A549 (cell line): ENCODE data around the gene CRISP2. TPM values are rescaled to one million over a fixed set of nuclear protein-coding genes. Genes with fewer than 3 reads are reported as not detected.

Experiments used
- ATAC-seq, 2 experiments: fragments of 200-7000 bp in 1 of 2; fragments of >200 bp in 1 of 2; cut with Nextera tagmentation in 1 of 2; cut with Tn5 transposase in 1 of 2; 3 replicates each; pipeline versions ENCODE4 v1.8.0 to v1.9.1; 2018 to 2020; ENCODE audit warnings: mild to moderate bottlenecking in 1 of 2, moderate library complexity in 1 of 2
- CTCF ChIA-PET: fragments of 300-600 bp; sonication (Branson Sonifier 250); formaldehyde crosslinking; extraction: SDS; loops from one replicate; lab custom pipeline; 2021; ENCODE audit warnings: antibody characterized with exemption, inconsistent platforms; lab: Yijun Ruan, JAX
- POLR2A ChIA-PET: fragments of 350-600 bp; formaldehyde crosslinking; extraction: SDS; loops from one replicate; lab custom pipeline; 2021; ENCODE audit warnings: antibody characterized with exemption, inconsistent platforms; lab: Yijun Ruan, JAX
- DNase-seq, 2 experiments: peaks; one replicate each; pipeline versions ENCODE4 v3.0.0 to v3.0.0-alpha.2; 2011 to 2016; ENCODE audit warnings: low read depth in 1 of 2, low spot score in 1 of 2
- FAIRE-seq: peaks from 2 replicates; lab custom pipeline; 2011; peaks lifted over from hg19 to GRCh38; lab: Jason Lieb, UNC
- H3K27ac ChIP-seq, 2 experiments: fragments of >200 bp; sonication (Bioruptor Twin); formaldehyde crosslinking; 3 replicates each; pipeline ENCODE4 v1.5.1; 2016 to 2017
- H3K4me1 ChIP-seq: fragments of >200 bp; sonication (Bioruptor Twin); formaldehyde crosslinking; 3 replicates; pipeline ENCODE4 v1.6.1; 2016
- H3K4me2 ChIP-seq: fragments of >200 bp; sonication (Bioruptor Twin); formaldehyde crosslinking; 3 replicates; pipeline ENCODE4 v1.6.1; 2016
- H3K4me3 ChIP-seq: fragments of >200 bp; sonication (Bioruptor Twin); formaldehyde crosslinking; 3 replicates; pipeline ENCODE4 v1.5.1; 2016
- H3K9me3 ChIP-seq: fragments of >200 bp; sonication (Bioruptor Twin); formaldehyde crosslinking; 3 replicates; pipeline ENCODE4 v1.6.1; 2016
- CBX8 ChIP-seq: fragments of 200-600 bp; sonication (generic); IDR thresholded peaks from 2 replicates; pipeline ENCODE4 v1.6.1; 2016
- EHF ChIP-seq: fragments of 250-450 bp; sonication (Bioruptor Pico); IDR thresholded peaks from 2 replicates; pipeline ENCODE4 v1.5.0; 2020; ENCODE audit warnings: mild to moderate bottlenecking
- EP300 ChIP-seq, 2 experiments: fragments of >200 bp; sonication (Bioruptor Twin); formaldehyde crosslinking; IDR thresholded peaks; 2 replicates in 1 of 2; 3 replicates in 1 of 2; pipeline ENCODE4 v1.6.1; 2016 to 2017
- ESRRA ChIP-seq: fragments of 150-350 bp; IDR thresholded peaks from 2 replicates; pipeline ENCODE4 v1.6.1; 2014; ENCODE audit warnings: mild to moderate bottlenecking, low read length, borderline replicate concordance
- FOSB ChIP-seq: fragments of 250-450 bp; sonication (Bioruptor Pico); IDR thresholded peaks from 2 replicates; pipeline ENCODE4 v1.5.0; 2020; ENCODE audit warnings: mild to moderate bottlenecking, moderate library complexity
- FOSL2 ChIP-seq, 2 experiments: fragments of 450-650 bp in 1 of 2; fragments of >200 bp in 1 of 2; sonication (Bioruptor Twin) in 1 of 2; formaldehyde crosslinking; IDR thresholded peaks; 2 replicates each; pipeline versions ENCODE4 v1.5.0 to v1.6.1; 2016 to 2020; ENCODE audit warnings: mild to moderate bottlenecking in 1 of 2, moderate library complexity in 1 of 2
- HOXB13 ChIP-seq: fragments of 250-450 bp; sonication (Bioruptor Pico); IDR thresholded peaks from 2 replicates; pipeline ENCODE4 v1.5.0; 2020; ENCODE audit warnings: low read depth, mild to moderate bottlenecking, moderate library complexity
- HOXB5 ChIP-seq: fragments of 250-450 bp; sonication (Bioruptor Pico); IDR thresholded peaks from 2 replicates; pipeline ENCODE4 v1.5.0; 2020; ENCODE audit warnings: mild to moderate bottlenecking, moderate library complexity
- JUN ChIP-seq, 2 experiments: fragments of >200 bp; sonication (Bioruptor Twin); formaldehyde crosslinking; IDR thresholded peaks; 2 replicates in 1 of 2; 3 replicates in 1 of 2; pipeline ENCODE4 v1.6.1; 2016 to 2017
- JUNB ChIP-seq: fragments of >200 bp; sonication (Bioruptor Twin); formaldehyde crosslinking; IDR thresholded peaks from 2 replicates; pipeline ENCODE4 v1.6.1; 2016
- KDM1A ChIP-seq: fragments of 200-600 bp; sonication (generic); IDR thresholded peaks from 2 replicates; pipeline ENCODE4 v1.6.1; 2016; ENCODE audit warnings: low read depth, mild to moderate bottlenecking
- MAFK ChIP-seq: fragments of 450-650 bp; IDR thresholded peaks from 2 replicates; pipeline ENCODE4 v1.6.1; 2014; ENCODE audit not compliant: partially characterized antibody
- MAZ ChIP-seq: fragments of 150-350 bp; IDR thresholded peaks from 2 replicates; pipeline ENCODE4 v1.6.1; 2014; ENCODE audit warnings: antibody characterized with exemption, low read depth, low read length, borderline replicate concordance
- MYC ChIP-seq: IDR thresholded peaks from 2 replicates; pipeline ENCODE4 v1.6.1; 2012; ENCODE audit warnings: mild to moderate bottlenecking, inconsistent platforms, low read length, improper control_type of control experiment, borderline replicate concordance
- NFE2L2 ChIP-seq: fragments of 150-350 bp; conservative IDR thresholded peaks from 2 replicates; pipeline ENCODE4 v1.6.1; 2014; ENCODE audit warnings: low read length
- NPAS2 ChIP-seq: fragments of 250-450 bp; sonication (Bioruptor Pico); IDR thresholded peaks from 2 replicates; pipeline ENCODE4 v1.8.0; 2022; ENCODE audit warnings: mild to moderate bottlenecking, moderate library complexity, borderline replicate concordance
- NR3C1 ChIP-seq: fragments of >200 bp; sonication (Bioruptor Twin); formaldehyde crosslinking; IDR thresholded peaks from 3 replicates; pipeline ENCODE4 v1.6.1; 2017
- PHF8 ChIP-seq: fragments of 200-600 bp; sonication (generic); IDR thresholded peaks from 2 replicates; pipeline ENCODE4 v1.6.1; 2016; ENCODE audit warnings: low read depth, mild to moderate bottlenecking, antibody characterized with exemption, moderate library complexity, borderline replicate concordance
- POLR2A ChIP-seq: IDR thresholded peaks from 2 replicates; pipeline ENCODE4 v1.6.1; 2012; ENCODE audit warnings: mild to moderate bottlenecking, low read length
- RAD21 ChIP-seq, 2 experiments: fragments of >200 bp in 1 of 2; sonication (Bioruptor Twin) in 1 of 2; formaldehyde crosslinking in 1 of 2; IDR thresholded peaks in 1 of 2; conservative IDR thresholded peaks in 1 of 2; 2 replicates in 1 of 2; 3 replicates in 1 of 2; pipeline ENCODE4 v1.6.1; 2012 to 2018; ENCODE audit warnings: inconsistent platforms in 1 of 2
- RARB ChIP-seq: fragments of 250-450 bp; sonication (Bioruptor Pico); IDR thresholded peaks from 2 replicates; pipeline ENCODE4 v1.8.0; 2021; ENCODE audit warnings: mild to moderate bottlenecking, moderate library complexity
- RCOR1 ChIP-seq: fragments of 150-350 bp; IDR thresholded peaks from 2 replicates; pipeline ENCODE4 v1.6.1; 2014; ENCODE audit warnings: antibody characterized with exemption, low read length, low read depth
- SREBF2 ChIP-seq: fragments of 450-650 bp; IDR thresholded peaks from 2 replicates; pipeline ENCODE4 v1.6.1; 2014; ENCODE audit warnings: mild to moderate bottlenecking, moderate library complexity
- TP53 ChIP-seq: fragments of 250-450 bp; sonication (Bioruptor Pico); IDR thresholded peaks from 2 replicates; pipeline ENCODE4 v1.5.0; 2021; ENCODE audit warnings: mild to moderate bottlenecking, moderate library complexity
- ZC3H11A ChIP-seq: fragments of 450-650 bp; IDR thresholded peaks from 2 replicates; pipeline ENCODE4 v1.6.1; 2014; ENCODE audit warnings: antibody characterized with exemption, mild to moderate bottlenecking
- ZFP36 ChIP-seq: fragments of 450-650 bp; IDR thresholded peaks from 2 replicates; pipeline ENCODE4 v1.6.1; 2014; ENCODE audit warnings: borderline replicate concordance; ENCODE audit not compliant: partially characterized antibody
- WGBS: methylation state at CpG from one replicate; pipeline ENCODE4 v1.1.6; 2017; ENCODE audit errors: missing lambda C conversion rate; 5-methylcytosine and 5-hydroxymethylcytosine counted together
- polyA plus RNA-seq, 4 experiments: library from polyadenylated mRNA; depleted of rRNA in 3 of 4; stranded (reverse); fragments of >200 nt; fragmentation: RNase III in 1 of 4; extraction: RNeasy Plus Mini Kit Qiagen cat#74134 plus additional on column Dnase treatment in 1 of 4; gene quantifications; 2 replicates in 3 of 4; 3 replicates in 1 of 4; pipeline ENCODE4 v1.2.3, GENCODE V29; 2011 to 2017
- TF ChIP-seq, protein P1 (sequence below): fragments of 250-450 bp; sonication (Bioruptor Pico); IDR thresholded peaks from 2 replicates; pipeline ENCODE4 v1.5.0; 2021; ENCODE audit warnings: mild to moderate bottlenecking, moderate library complexity, borderline replicate concordance
- TF ChIP-seq, protein P2 (sequence below): IDR thresholded peaks from 2 replicates; pipeline ENCODE4 v1.6.1; 2012

CRISP2 gene
- polyA plus RNA-seq, 2 of the 4 experiments (the other 2 are of a cell fraction), result not detected

GRCh38 chr6:49675816-49676215 is 37.5 kb downstream of the CRISP2 start:
- CTCF ChIA-PET, result no interaction called here
- H3K4me3 ChIP-seq, result no peak overlapping the region
- FAIRE-seq, result no peak
- H3K4me2 ChIP-seq, result no peak overlapping the region
- TF ChIP-seq NPAS2 (CRISPR knock-in tag) (no peak), ZC3H11A (no peak), FOSB (CRISPR knock-in tag) (no peak), NFE2L2 (no peak), MYC (no peak), JUN (IDR thresholded peaks at IDR 0.05) (no peak), POLR2A (no peak), SREBF2 (no peak), MAFK (no peak), RAD21 (conservative IDR thresholded peaks at IDR 0.05 in 1 of 2, IDR thresholded peaks at IDR 0.05 in 1 of 2) (no peak), RARB (CRISPR knock-in tag) (no peak), KDM1A (no peak), RCOR1 (no peak), PHF8 (no peak), ZFP36 (no peak), NR3C1 (no peak), FOSL2 (IDR thresholded peaks at IDR 0.05) (no peak), FOSL2 (CRISPR knock-in tag; IDR thresholded peaks at IDR 0.05) (no peak), TP53 (no peak)
- TF ChIP-seq, protein P1, sequence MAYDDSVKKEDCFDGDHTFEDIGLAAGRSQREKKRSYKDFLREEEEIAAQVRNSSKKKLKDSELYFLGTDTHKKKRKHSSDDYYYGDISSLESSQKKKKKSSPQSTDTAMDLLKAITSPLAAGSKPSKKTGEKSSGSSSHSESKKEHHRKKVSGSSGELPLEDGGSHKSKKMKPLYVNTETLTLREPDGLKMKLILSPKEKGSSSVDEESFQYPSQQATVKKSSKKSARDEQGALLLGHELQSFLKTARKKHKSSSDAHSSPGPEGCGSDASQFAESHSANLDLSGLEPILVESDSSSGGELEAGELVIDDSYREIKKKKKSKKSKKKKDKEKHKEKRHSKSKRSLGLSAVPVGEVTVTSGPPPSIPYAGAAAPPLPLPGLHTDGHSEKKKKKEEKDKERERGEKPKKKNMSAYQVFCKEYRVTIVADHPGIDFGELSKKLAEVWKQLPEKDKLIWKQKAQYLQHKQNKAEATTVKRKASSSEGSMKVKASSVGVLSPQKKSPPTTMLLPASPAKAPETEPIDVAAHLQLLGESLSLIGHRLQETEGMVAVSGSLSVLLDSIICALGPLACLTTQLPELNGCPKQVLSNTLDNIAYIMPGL (CRISPR knock-in tag), result no peak
- POLR2A ChIA-PET, result no interaction called here
- DNase-seq, result no peak
- 78% methylated on average over 1 of the region's 1 CpG for whole genome bisulfite sequencing
- ATAC-seq, result no peak
- H3K4me1 ChIP-seq, result no peaks in the 10 kb centered on the region
- no peaks in the 10 kb centered on the region for H3K9me3 ChIP-seq
- H3K27ac ChIP-seq, result no peak overlapping the region

- TF ChIP-seq HOXB13, result no peak
- TF ChIP-seq JUNB, result no peak
- TF ChIP-seq KDM1A, result no peak
- no peak for TF ChIP-seq MYC
- no peak for TF ChIP-seq RCOR1
- TF ChIP-seq FOSB (CRISPR knock-in tag), result no peak
- no peak for TF ChIP-seq NPAS2 (CRISPR knock-in tag)
- no peak for TF ChIP-seq ESRRA
- TF ChIP-seq, protein P2, sequence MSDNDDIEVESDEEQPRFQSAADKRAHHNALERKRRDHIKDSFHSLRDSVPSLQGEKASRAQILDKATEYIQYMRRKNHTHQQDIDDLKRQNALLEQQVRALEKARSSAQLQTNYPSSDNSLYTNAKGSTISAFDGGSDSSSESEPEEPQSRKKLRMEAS, result no peak
- no peak for TF ChIP-seq MAFK
- TF ChIP-seq HOXB5, result no peak
- no peak for TF ChIP-seq CBX8
- no peak for TF ChIP-seq POLR2A
- TF ChIP-seq MAZ, result no peak
- no peak for TF ChIP-seq EP300 (IDR thresholded peaks at IDR 0.05)
- TF ChIP-seq RAD21 (conservative IDR thresholded peaks at IDR 0.05 in 1 of 2, IDR thresholded peaks at IDR 0.05 in 1 of 2), result no peak
- no peak for TF ChIP-seq EHF (CRISPR knock-in tag)
- POLR2A ChIA-PET, result no interaction called here
- CTCF ChIA-PET, result no interaction called here
- DNase-seq, result peak in 1 of 2 experiments; percentile 3
- no peak overlapping the region for H3K4me3 ChIP-seq
- H3K4me2 ChIP-seq, result peak overlapping the region; percentile 26; the same call in 1 of the 3 replicates
- 0 out of 3 replicates have a peak, but pooled peaks cover 3% of the 10 kb centered on the region for H3K4me1 ChIP-seq
- H3K9me3 ChIP-seq, result no peaks in the 10 kb centered on the region
- no peak for FAIRE-seq
- no peak overlapping the region for H3K27ac ChIP-seq
- no peak for ATAC-seq
Measured at GRCh38 chr6:49668083-49668511, 45.2 kb downstream of the CRISP2 start.
